Ishikawa (cell line): Measurements from ENCODE around the gene SEMA5A.

ENCODE experiments used
- CEBPB ChIP-seq: IDR thresholded peaks from 2 replicates; pipeline ENCODE4 v1.6.1; 2012
- CREB1 ChIP-seq: IDR thresholded peaks from 2 replicates; pipeline ENCODE4 v1.6.1; 2012; ENCODE audit warnings: low read depth
- EP300 ChIP-seq: IDR thresholded peaks from 2 replicates; pipeline ENCODE4 v1.6.1; 2012; ENCODE audit warnings: borderline replicate concordance
- FOXM1 ChIP-seq: IDR thresholded peaks from 2 replicates; pipeline ENCODE4 v1.6.1; 2012; ENCODE audit warnings: low read depth, borderline replicate concordance
- TAF1 ChIP-seq: IDR thresholded peaks from 2 replicates; pipeline ENCODE4 v1.6.1; 2012; ENCODE audit warnings: low read depth, mild to moderate bottlenecking
- TCF12 ChIP-seq: IDR thresholded peaks from 2 replicates; pipeline ENCODE4 v1.6.1; 2012; ENCODE audit warnings: low read depth
- YY1 ChIP-seq: IDR thresholded peaks from 2 replicates; pipeline ENCODE4 v1.6.1; 2012; ENCODE audit warnings: low read depth
- ZBTB7A ChIP-seq: IDR thresholded peaks from 2 replicates; pipeline ENCODE4 v1.6.1; 2012; ENCODE audit warnings: low read depth
- TF ChIP-seq, protein P1 (sequence below): IDR thresholded peaks from 2 replicates; pipeline ENCODE4 v1.6.1; 2012; ENCODE audit warnings: low read depth, mild to moderate bottlenecking
- TF ChIP-seq, protein P2 (sequence below): IDR thresholded peaks from 2 replicates; pipeline ENCODE4 v1.6.1; 2012
- TF ChIP-seq, protein P3 (sequence below): IDR thresholded peaks from 2 replicates; pipeline ENCODE4 v1.6.1; 2012

DNA sequence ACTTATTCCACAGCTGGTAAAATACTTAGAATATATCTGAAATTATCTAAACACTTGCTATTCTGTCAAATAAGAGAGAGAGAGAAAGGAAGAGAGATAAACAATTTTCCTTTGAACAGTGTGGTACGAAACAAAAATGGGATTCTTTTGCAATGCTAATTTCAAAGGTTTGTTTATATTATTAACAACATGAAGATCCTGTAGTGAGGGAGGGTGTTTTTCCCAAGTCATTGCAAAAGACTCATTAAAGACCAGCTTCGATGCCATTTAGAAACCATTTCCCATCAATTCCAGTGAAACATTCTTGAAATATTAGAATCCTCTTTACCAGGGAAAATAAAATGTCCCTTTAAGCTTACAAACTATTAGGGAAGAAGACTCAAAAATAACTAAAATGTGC lies 505.4 kb downstream of the SEMA5A start:
- TF ChIP-seq, protein P1, sequence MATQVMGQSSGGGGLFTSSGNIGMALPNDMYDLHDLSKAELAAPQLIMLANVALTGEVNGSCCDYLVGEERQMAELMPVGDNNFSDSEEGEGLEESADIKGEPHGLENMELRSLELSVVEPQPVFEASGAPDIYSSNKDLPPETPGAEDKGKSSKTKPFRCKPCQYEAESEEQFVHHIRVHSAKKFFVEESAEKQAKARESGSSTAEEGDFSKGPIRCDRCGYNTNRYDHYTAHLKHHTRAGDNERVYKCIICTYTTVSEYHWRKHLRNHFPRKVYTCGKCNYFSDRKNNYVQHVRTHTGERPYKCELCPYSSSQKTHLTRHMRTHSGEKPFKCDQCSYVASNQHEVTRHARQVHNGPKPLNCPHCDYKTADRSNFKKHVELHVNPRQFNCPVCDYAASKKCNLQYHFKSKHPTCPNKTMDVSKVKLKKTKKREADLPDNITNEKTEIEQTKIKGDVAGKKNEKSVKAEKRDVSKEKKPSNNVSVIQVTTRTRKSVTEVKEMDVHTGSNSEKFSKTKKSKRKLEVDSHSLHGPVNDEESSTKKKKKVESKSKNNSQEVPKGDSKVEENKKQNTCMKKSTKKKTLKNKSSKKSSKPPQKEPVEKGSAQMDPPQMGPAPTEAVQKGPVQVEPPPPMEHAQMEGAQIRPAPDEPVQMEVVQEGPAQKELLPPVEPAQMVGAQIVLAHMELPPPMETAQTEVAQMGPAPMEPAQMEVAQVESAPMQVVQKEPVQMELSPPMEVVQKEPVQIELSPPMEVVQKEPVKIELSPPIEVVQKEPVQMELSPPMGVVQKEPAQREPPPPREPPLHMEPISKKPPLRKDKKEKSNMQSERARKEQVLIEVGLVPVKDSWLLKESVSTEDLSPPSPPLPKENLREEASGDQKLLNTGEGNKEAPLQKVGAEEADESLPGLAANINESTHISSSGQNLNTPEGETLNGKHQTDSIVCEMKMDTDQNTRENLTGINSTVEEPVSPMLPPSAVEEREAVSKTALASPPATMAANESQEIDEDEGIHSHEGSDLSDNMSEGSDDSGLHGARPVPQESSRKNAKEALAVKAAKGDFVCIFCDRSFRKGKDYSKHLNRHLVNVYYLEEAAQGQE = no peak
- TF ChIP-seq, protein P2, sequence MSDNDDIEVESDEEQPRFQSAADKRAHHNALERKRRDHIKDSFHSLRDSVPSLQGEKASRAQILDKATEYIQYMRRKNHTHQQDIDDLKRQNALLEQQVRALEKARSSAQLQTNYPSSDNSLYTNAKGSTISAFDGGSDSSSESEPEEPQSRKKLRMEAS = no peak
- TF ChIP-seq TCF12 (no peak), CEBPB (no peak), YY1 (no peak), FOXM1 (no peak), ZBTB7A (no peak), EP300 (no peak), CREB1 (no peak), TAF1 (no peak)
- TF ChIP-seq, protein P3, sequence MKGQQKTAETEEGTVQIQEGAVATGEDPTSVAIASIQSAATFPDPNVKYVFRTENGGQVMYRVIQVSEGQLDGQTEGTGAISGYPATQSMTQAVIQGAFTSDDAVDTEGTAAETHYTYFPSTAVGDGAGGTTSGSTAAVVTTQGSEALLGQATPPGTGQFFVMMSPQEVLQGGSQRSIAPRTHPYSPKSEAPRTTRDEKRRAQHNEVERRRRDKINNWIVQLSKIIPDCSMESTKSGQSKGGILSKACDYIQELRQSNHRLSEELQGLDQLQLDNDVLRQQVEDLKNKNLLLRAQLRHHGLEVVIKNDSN = no peak
